Immature natural killer cell (primary cell): ENCODE measurements around the gene DLGAP1. TPM values are rescaled to one million over a fixed set of nuclear protein-coding genes. Genes with fewer than 3 reads are reported as not detected.
"Not testable (repeated sequence)": the region's sequence is repeated elsewhere in the genome, so short reads cannot be mapped to it uniquely, and the experiment has no call there.

Experiments
- DNase-seq, 3 donors: peaks; one replicate each; pipeline ENCODE4 v3.0.0; 2022; ENCODE audit warnings: mixed read lengths in 1 of 3
- H3K27ac Mint-ChIP-seq, 6 donors: one replicate each; pipeline ENCODE4 v1.8.0; 2020; ENCODE audit warnings: mixed read lengths in 6 of 6, mild to moderate bottlenecking in 5 of 6, inconsistent platforms in 4 of 6, moderate library complexity in 3 of 6
- H3K27me3 Mint-ChIP-seq, 3 donors: one replicate each; pipeline ENCODE4 v1.8.0; 2020 to 2021; ENCODE audit warnings: low read depth in 3 of 3, mild to moderate bottlenecking in 3 of 3, mixed read lengths in 3 of 3, moderate library complexity in 3 of 3, inconsistent platforms in 1 of 3
- H3K36me3 Mint-ChIP-seq, 3 donors: one replicate each; pipeline ENCODE4 v1.8.0; 2020; ENCODE audit warnings: mixed read lengths in 3 of 3, inconsistent platforms in 2 of 3, mild to moderate bottlenecking in 2 of 3
- H3K4me1 Mint-ChIP-seq, 2 donors: one replicate each; pipeline ENCODE4 v1.8.0; 2020; ENCODE audit warnings: inconsistent platforms in 2 of 2, mild to moderate bottlenecking in 2 of 2, mixed read lengths in 2 of 2, moderate library complexity in 1 of 2
- H3K4me3 Mint-ChIP-seq, 5 donors: one replicate each; pipeline ENCODE4 v1.8.0; 2020; ENCODE audit warnings: mild to moderate bottlenecking in 5 of 5, mixed read lengths in 5 of 5, inconsistent platforms in 3 of 5, moderate library complexity in 3 of 5
- H3K9me3 Mint-ChIP-seq, 6 donors: one replicate each; pipeline ENCODE4 v1.8.0; 2020; ENCODE audit warnings: mild to moderate bottlenecking in 6 of 6, mixed read lengths in 6 of 6, inconsistent platforms in 4 of 6, moderate library complexity in 3 of 6
- polyA plus RNA-seq, 3 donors: library from polyadenylated mRNA; unstranded; fragments of 300-500 nt; fragmentation: Illumina TruSeq; gene quantifications; one replicate each; pipeline ENCODE4 v1.2.3, GENCODE V29; 2021

The DLGAP1 gene
- polyA plus RNA-seq, 3 donors from 2014 or later = not detected

DNA sequence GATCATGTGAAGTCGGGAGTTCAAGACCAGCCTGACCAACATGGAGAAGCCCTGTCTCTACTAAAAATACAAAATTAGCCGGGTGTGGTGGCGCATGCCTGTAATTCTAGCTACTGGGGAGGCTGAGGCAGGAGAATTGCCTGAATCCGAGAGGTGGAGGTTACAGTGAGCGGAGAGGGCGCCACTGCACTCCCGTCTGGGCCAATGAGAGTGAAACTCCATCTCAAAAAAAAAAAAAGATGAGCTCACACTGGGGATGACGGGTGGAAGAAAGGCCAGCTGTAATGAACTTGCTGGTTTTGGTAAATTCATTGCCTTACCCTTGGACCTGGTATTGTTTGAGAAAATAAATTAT, 847.0 kb downstream of the DLGAP1 start:
- H3K36me3 Mint-ChIP-seq, H3K4me1 Mint-ChIP-seq, H3K9me3 Mint-ChIP-seq, H3K27me3 Mint-ChIP-seq, H3K4me3 Mint-ChIP-seq, DNase-seq: not testable (repeated sequence)
- peak overlapping the region in 1 of 6 donors; percentile 36 for H3K27ac Mint-ChIP-seq

DNA sequence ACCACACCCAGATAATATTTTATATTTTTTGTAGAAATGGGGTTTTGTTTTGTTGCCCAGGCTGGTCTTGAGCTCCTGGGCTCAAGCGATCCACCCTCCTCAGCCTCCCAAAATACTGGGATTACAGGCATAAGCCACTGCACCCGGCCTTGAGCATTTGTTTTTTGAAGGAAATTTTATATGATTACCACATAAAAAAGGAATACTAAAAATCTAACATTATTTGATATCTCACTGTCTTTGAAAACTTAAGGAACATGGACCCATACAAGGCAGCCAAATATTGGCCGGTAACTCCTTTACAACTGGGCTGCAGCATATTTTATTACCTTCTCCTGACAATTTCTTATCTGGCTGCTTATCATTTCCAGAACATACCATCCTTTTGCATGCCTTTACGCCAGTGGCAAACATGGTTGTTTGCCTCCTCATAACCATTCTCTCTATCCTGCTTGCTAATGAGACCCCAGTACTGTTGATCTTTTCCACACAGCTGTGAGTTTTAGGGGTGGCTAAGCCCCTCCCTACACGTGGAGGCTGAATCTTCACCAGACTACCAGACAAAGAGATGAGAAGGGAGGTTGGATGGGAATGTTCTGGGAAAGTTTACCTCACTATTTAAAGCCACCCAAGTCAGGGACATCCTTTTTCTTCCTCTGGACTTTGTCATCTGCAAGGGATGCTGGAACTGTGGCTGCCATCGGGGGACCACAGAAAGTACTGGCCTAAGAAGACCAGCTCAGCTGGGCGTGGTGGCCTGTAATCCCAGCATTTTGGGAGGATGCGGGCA, 847.6 kb downstream of the DLGAP1 start:
- peaks cover 4 to 6% of the 10 kb centered on the region in 2 donors for H3K4me1 Mint-ChIP-seq

GRCh38 chr18:3606863-3607262, 848.2 kb downstream of the DLGAP1 start:
- DNase-seq, H3K4me1 Mint-ChIP-seq, H3K9me3 Mint-ChIP-seq, H3K36me3 Mint-ChIP-seq, H3K27me3 Mint-ChIP-seq: not testable (repeated sequence)
- H3K27ac Mint-ChIP-seq = peak overlapping the region in 3 of 6 donors; percentile 24 to 71 (median 47)
- H3K4me3 Mint-ChIP-seq = peak overlapping the region in 1 of 5 donors; percentile 22

More for the DNA sequence above, 847.6 kb downstream of the DLGAP1 start:
- Mint-ChIP-seq H3K27me3 (peaks cover 0 to 4% (median 0%) of the 10 kb centered on the region in 3 donors), H3K36me3 (no peaks in the 10 kb centered on the region), H3K9me3 (no peaks in the 10 kb centered on the region), H3K4me3 (peak overlapping the region in 1 of 5 donors; percentile 39), H3K27ac (peak overlapping the region in 4 of 6 donors; percentile 26 to 81 (median 64))
- no peak for DNase-seq

DNA sequence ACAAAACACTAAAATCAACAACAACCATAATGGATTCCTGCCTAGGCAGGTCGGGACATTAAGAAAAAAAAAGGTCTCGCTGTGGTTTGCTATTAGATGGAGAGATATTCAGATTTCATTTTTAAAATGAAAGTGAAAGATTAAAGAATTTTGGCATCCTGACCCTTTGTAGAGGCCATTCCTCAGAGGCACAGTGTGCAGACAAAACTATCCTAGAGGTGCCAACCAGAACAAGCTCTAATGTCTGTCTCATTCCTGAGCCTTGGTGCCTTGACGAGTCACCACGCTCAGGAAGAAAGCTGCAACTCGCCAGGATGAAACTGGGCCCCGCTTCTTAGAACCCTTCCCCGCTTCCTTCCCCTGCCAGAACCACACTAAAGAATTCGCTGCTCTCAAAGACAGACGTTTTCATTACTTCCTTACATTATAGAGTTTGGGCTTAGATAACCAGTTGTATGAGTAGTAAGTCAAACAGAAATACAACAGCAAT, 849.1 kb downstream of the DLGAP1 start:
- H3K27me3 Mint-ChIP-seq = peaks cover 0 to 1% (median 0%) of the 10 kb centered on the region in 3 donors
- no peak overlapping the region for H3K27ac Mint-ChIP-seq
- peaks cover 6 to 7% of the 10 kb centered on the region in 2 donors for H3K4me1 Mint-ChIP-seq
- DNase-seq = peak; percentile 60 to 63 (median 60)
- no peaks in the 10 kb centered on the region for H3K36me3 Mint-ChIP-seq
- H3K9me3 Mint-ChIP-seq = no peaks in the 10 kb centered on the region
- no peak overlapping the region for H3K4me3 Mint-ChIP-seq

GRCh38 chr18:3605486-3605952, 849.6 kb downstream of the DLGAP1 start:
- Mint-ChIP-seq H3K27ac (no peak overlapping the region), H3K4me3 (no peak overlapping the region), H3K9me3 (no peaks in the 10 kb centered on the region), H3K36me3 (no peaks in the 10 kb centered on the region), H3K4me1 (peaks cover 6 to 7% of the 10 kb centered on the region in 2 donors), H3K27me3 (peaks cover 0 to 1% (median 0%) of the 10 kb centered on the region in 3 donors)
- DNase-seq = no peak

- Mint-ChIP-seq H3K4me1 (peaks cover 6 to 7% of the 10 kb centered on the region in 2 donors), H3K36me3 (no peaks in the 10 kb centered on the region), H3K9me3 (no peaks in the 10 kb centered on the region), H3K27me3 (peaks cover 0 to 1% (median 0%) of the 10 kb centered on the region in 3 donors), H3K27ac (no peak overlapping the region), H3K4me3 (no peak overlapping the region)
- DNase-seq = peak; percentile 62 to 65 (median 63)
Measured at GRCh38 chr18:3604498-3605408, 850.4 kb downstream of the DLGAP1 start.

GRCh38 chr18:3604235-3604497, 850.9 kb downstream of the DLGAP1 start:
- H3K27ac Mint-ChIP-seq = no peak overlapping the region
- H3K36me3 Mint-ChIP-seq = no peaks in the 10 kb centered on the region
- peaks cover 6 to 7% of the 10 kb centered on the region in 2 donors for H3K4me1 Mint-ChIP-seq
- no peak overlapping the region for H3K4me3 Mint-ChIP-seq
- no peaks in the 10 kb centered on the region for H3K9me3 Mint-ChIP-seq
- H3K27me3 Mint-ChIP-seq = peaks cover 0 to 1% (median 0%) of the 10 kb centered on the region in 3 donors
- no peak for DNase-seq

DNA sequence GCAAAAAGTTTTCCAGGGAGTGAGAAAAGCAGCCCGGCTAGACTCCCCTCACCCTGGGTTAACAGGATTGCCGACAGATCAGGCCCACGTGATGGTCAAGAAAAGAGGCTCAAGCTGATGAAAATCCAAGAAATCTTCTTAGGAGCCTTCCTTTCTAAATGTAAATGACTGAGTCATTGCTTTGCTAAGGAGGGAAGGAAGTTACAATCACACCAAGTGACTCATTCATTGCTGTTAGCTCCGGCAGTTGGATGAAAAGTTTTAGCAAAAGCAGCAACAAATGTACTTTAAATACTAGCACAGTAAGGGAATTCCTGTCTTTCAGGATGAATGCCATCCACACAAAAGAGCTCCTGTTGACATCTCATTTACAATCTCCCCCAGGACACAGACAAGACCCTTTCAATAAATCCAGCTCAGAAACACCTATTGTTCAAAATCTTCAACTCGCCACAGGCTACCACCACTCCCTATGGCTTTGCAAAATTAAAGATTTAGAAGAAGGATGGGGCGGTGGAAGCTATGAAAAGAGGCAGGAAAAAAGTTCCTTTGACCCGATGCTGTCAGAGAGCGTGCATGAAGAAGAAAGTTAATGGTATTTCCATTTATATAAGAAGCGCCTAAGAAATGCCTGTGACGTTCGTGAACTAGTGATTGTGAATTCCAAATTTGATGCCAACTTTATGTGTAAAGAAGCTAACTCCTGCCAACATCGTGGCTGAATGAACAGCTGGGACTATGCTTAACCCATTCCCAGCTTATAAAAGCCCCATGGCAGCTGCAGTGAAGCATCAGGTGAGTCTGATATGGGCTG, 851.5 kb downstream of the DLGAP1 start:
- Mint-ChIP-seq H3K4me3 (no peak overlapping the region), H3K27ac (no peak overlapping the region), H3K27me3 (peaks cover 0 to 1% (median 0%) of the 10 kb centered on the region in 3 donors), H3K36me3 (no peaks in the 10 kb centered on the region), H3K9me3 (no peaks in the 10 kb centered on the region), H3K4me1 (peaks cover 6 to 7% of the 10 kb centered on the region in 2 donors)
- peak; percentile 14 to 25 (median 16) for DNase-seq

GRCh38 chr18:3601106-3601755, 853.9 kb downstream of the DLGAP1 start:
- Mint-ChIP-seq H3K4me1 (peaks cover 18 to 21% of the 10 kb centered on the region in 2 donors), H3K4me3 (peak overlapping the region in 2 of 5 donors; percentile 14 to 33)
- not testable (repeated sequence) for H3K9me3 Mint-ChIP-seq, H3K27me3 Mint-ChIP-seq, H3K27ac Mint-ChIP-seq, DNase-seq, H3K36me3 Mint-ChIP-seq

DNA sequence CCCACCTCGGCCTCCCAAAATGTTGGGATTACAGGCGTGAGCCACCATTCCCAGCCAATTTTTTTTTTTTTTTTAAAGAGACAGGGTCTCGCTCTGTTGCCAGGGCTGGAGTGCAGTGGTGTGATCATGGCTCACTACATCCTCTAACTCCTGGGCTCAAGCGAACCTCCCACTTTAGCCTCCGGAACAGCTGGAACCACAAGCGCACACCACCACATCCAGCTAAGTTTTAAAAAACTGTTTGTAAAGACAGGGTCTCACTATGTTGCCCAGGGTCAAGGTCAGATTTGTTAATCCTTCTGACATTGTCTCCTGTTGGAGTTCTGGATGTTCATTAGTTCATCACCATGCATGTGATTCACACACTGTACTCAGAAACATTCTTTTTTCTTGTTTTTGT, 855.2 kb downstream of the DLGAP1 start:
- peak overlapping the region in 2 of 6 donors; percentile 32 to 39 for H3K27ac Mint-ChIP-seq

DNA sequence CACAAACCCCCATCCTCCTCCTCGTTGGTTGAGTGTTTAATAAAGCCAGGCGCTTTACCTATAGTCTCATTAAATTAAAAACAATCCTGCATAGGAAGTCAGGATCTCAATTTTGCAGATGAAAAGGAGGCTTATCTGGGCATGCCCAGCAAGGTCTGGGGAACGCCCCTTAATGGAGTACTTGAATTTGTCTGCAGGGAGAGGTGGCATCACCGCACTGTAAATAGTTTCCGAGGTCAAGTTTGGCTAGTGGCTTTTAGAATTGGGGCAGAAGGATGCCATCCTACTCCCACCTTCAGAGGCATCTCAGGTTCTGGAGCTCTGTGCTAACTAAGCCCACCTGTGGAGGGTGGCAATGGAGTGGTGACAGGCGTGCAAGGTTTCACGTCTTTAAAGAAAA, 855.9 kb downstream of the DLGAP1 start:
- Mint-ChIP-seq H3K9me3 (no peaks in the 10 kb centered on the region), H3K4me3 (no peak overlapping the region), H3K27ac (no peak overlapping the region), H3K27me3 (peaks cover 3 to 14% (median 7%) of the 10 kb centered on the region in 3 donors), H3K4me1 (peaks cover 39 to 41% of the 10 kb centered on the region in 2 donors), H3K36me3 (peaks cover 0 to 7% (median 4%) of the 10 kb centered on the region in 3 donors)
- no peak for DNase-seq

More for the DNA sequence above, 855.2 kb downstream of the DLGAP1 start:
- no peak overlapping the region for H3K4me3 Mint-ChIP-seq
- H3K27me3 Mint-ChIP-seq = peaks cover 0 to 9% (median 1%) of the 10 kb centered on the region in 3 donors
- H3K4me1 Mint-ChIP-seq = peaks cover 32 to 34% of the 10 kb centered on the region in 2 donors
- H3K9me3 Mint-ChIP-seq = no peaks in the 10 kb centered on the region
- DNase-seq = no peak
- H3K36me3 Mint-ChIP-seq = peaks cover 0 to 7% (median 4%) of the 10 kb centered on the region in 3 donors

- H3K36me3 Mint-ChIP-seq = peaks cover 0 to 7% (median 4%) of the 10 kb centered on the region in 3 donors
- no peak for DNase-seq
- no peak overlapping the region for H3K4me3 Mint-ChIP-seq
- H3K27me3 Mint-ChIP-seq = peaks cover 6 to 20% (median 13%) of the 10 kb centered on the region in 3 donors
- peak overlapping the region in 1 of 6 donors; percentile 53 for H3K27ac Mint-ChIP-seq
- H3K9me3 Mint-ChIP-seq = no peaks in the 10 kb centered on the region
- peaks cover 45% of the 10 kb centered on the region in 2 donors for H3K4me1 Mint-ChIP-seq
Measured at GRCh38 chr18:3598581-3598980, 856.5 kb downstream of the DLGAP1 start.
